Thyroid gland (tissue), 4 donors: ENCODE results near the gene NUMBL. TPM values are rescaled to one million over a fixed set of nuclear protein-coding genes. Genes with fewer than 3 reads are reported as not detected.

ENCODE experiments used
- DNase-seq, 2 donors: peaks; one replicate each; pipeline ENCODE4 v3.0.0-alpha.2; 2019
- H3K27ac ChIP-seq, 3 donors: fragments of 200-600 bp; sonication (generic); 1 replicate in 2 of 3; 2 replicates in 1 of 3; pipeline ENCODE4 v1.5.1; 2016 to 2019; ENCODE audit warnings: mild to moderate bottlenecking in 1 of 3, moderate library complexity in 1 of 3
- H3K27me3 ChIP-seq: fragments of 200-600 bp; sonication (generic); one replicate; pipeline ENCODE4 v1.5.1; 2019
- H3K36me3 ChIP-seq, 2 donors: fragments of 200-600 bp; sonication (generic); one replicate each; pipeline ENCODE4 v1.5.1; 2016 to 2019
- H3K4me1 ChIP-seq, 2 donors: fragments of 200-600 bp; sonication (generic); one replicate each; pipeline ENCODE4 v1.5.1; 2017 to 2019
- H3K4me3 ChIP-seq, 3 donors: fragments of 200-600 bp; sonication (generic); replicated peaks in 1 of 3; 1 replicate in 2 of 3; 2 replicates in 1 of 3; pipeline ENCODE4 v1.5.1; 2016; ENCODE audit warnings: mild to moderate bottlenecking in 1 of 3
- H3K9me3 ChIP-seq: fragments of 200-600 bp; sonication (generic); one replicate; pipeline ENCODE4 v1.5.1; 2017
- POLR2A ChIP-seq, 2 donors: fragments of 450-650 bp; IDR thresholded peaks; one replicate each; pipeline ENCODE4 v1.6.1; 2017; ENCODE audit warnings: antibody characterized with exemption in 2 of 2, mild to moderate bottlenecking in 2 of 2, moderate library complexity in 1 of 2
- WGBS, 2 donors: methylation state at CpG; one replicate each; pipeline ENCODE4 v1.1.5; 2017; 5-methylcytosine and 5-hydroxymethylcytosine counted together
- intact Hi-C: fragments of 100-400 bp; cut with DNase I; formaldehyde crosslinking; loops from one replicate; pipeline ENCODE4 v1.15.1; 2023
- total RNA-seq, 4 donors: library from RNA; depleted of rRNA; stranded (reverse); fragments of >200 nt; gene quantifications; one replicate each; pipeline ENCODE4 v1.2.3, GENCODE V29; 2016
- TF ChIP-seq, protein P1 (sequence below), 6 experiments: fragments of 200-600 bp in 3 of 6; fragments of 450-650 bp in 3 of 6; sonication (generic) in 3 of 6; IDR thresholded peaks; one replicate each; pipeline ENCODE4 v1.5.1; 2016 to 2019; ENCODE audit warnings: antibody characterized with exemption in 6 of 6, mild to moderate bottlenecking in 2 of 6, inconsistent platforms in 1 of 6, moderate library complexity in 1 of 6

NUMBL gene
- total RNA-seq, 4 donors from 2014 or later: 14.2 to 22.5 (median 17.0) TPM

DNA sequence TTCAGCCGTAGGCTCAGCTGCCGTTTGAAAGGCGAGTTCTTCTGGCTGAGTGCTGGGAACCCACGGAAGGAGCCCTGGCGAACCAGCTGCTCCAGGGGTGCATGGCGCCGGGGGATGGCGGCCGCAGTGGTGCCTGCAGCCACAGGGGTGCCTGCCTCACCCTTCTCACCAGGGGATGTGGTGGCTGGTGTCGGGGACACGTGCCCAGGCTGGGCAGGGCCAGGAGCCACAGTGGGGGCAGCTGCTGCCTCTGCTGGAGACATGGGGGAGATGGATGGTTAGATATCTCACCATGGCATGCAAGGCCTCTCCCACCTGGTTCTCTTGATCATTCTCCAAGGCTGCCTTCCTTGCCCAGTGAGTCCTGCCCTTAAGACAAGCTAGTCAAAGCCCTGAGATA lies 17.1 kb downstream of the NUMBL start:
- H3K4me1 ChIP-seq: no peaks in the 10 kb centered on the region
- intact Hi-C loops: no loop called here
- TF ChIP-seq, protein P1, sequence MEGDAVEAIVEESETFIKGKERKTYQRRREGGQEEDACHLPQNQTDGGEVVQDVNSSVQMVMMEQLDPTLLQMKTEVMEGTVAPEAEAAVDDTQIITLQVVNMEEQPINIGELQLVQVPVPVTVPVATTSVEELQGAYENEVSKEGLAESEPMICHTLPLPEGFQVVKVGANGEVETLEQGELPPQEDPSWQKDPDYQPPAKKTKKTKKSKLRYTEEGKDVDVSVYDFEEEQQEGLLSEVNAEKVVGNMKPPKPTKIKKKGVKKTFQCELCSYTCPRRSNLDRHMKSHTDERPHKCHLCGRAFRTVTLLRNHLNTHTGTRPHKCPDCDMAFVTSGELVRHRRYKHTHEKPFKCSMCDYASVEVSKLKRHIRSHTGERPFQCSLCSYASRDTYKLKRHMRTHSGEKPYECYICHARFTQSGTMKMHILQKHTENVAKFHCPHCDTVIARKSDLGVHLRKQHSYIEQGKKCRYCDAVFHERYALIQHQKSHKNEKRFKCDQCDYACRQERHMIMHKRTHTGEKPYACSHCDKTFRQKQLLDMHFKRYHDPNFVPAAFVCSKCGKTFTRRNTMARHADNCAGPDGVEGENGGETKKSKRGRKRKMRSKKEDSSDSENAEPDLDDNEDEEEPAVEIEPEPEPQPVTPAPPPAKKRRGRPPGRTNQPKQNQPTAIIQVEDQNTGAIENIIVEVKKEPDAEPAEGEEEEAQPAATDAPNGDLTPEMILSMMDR (IDR thresholded peaks at IDR 0.05): no peak
- TF ChIP-seq POLR2A (IDR thresholded peaks at IDR 0.05): no peak
- peaks cover 55 to 69% of the 10 kb centered on the region in 2 donors for H3K36me3 ChIP-seq
- H3K9me3 ChIP-seq: no peaks in the 10 kb centered on the region
- no peak for DNase-seq
- 92 to 98% methylated on average over 8 to 10 of the region's 11 CpGs for WGBS, 2 donors
- H3K4me3 ChIP-seq: no peak overlapping the region
- H3K27me3 ChIP-seq: no peaks in the 10 kb centered on the region
- H3K27ac ChIP-seq: no peak overlapping the region

DNA sequence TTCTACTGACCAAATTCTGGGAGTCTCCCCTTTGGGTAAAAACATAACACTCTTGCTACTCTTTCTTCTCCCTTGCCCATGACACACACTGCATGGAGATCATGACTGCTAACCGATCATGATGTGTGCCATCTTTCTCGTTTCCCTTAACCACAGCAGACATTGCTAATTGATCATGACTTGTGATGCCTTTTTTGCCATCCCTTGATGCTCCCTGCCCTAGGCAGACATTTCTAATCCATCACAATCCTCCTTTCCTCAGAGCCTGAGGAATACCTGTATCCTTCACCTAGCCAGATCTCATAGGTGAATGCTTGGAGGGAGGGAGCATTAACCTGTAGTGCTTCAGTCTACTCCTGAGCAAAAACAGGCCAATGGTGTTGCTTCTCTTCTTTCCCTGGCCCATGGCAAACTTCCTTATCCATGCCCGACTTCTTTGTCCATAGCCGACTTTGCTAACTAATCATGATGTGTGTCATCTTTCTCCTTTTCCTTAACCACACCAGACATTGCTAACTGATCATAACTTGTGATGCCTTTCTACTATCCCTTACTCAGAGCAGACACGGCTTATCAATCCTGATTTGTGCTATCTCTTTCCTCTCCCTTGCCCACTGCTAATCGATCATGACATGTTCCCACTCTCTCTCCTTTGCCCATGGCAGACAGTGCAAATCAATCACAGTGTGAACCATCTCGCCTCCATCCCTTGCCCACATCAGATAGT lies 17.7 kb downstream of the NUMBL start:
- Histone ChIP-seq H3K4me1 (no peaks in the 10 kb centered on the region), H3K27me3 (no peaks in the 10 kb centered on the region), H3K9me3 (no peaks in the 10 kb centered on the region), H3K36me3 (peaks cover 55 to 71% of the 10 kb centered on the region in 2 donors), H3K4me3 (no peak overlapping the region), H3K27ac (no peak overlapping the region)
- TF ChIP-seq, protein P1 (IDR thresholded peaks at IDR 0.05): no peak
- TF ChIP-seq POLR2A (IDR thresholded peaks at IDR 0.05): no peak
- DNase-seq: no peak
- WGBS, 2 donors: 96% methylated on average over 7 of the region's 7 CpGs
- intact Hi-C loops: no loop called here

DNA sequence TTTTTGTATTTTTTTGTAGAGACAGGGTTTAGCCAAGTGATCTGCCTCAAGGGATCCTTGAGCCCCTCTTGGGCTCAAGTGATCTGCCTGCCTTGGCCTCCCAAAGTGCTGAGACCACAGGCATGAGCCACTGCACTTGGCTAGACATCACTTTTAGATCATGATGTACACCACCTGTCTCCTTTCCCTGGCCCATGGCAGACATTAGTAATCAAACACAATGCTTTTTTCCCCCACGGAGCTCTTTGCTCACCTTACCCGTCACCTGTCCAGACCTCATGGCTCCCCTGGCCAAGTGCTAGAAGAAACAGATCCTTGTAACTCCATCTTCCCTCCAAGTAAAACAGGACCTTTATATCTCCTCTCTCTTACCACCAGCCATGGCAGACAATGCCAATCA lies 18.4 kb downstream of the NUMBL start:
- Histone ChIP-seq H3K27ac (no peak overlapping the region), H3K27me3 (no peaks in the 10 kb centered on the region), H3K36me3 (peaks cover 49 to 68% of the 10 kb centered on the region in 2 donors), H3K9me3 (no peaks in the 10 kb centered on the region), H3K4me1 (no peaks in the 10 kb centered on the region), H3K4me3 (no peak overlapping the region)
- WGBS, 2 donors: 53 to 86% methylated on average over 2 of the region's 2 CpGs
- intact Hi-C loops: no loop called here
- no peak for TF ChIP-seq POLR2A (IDR thresholded peaks at IDR 0.05)
- TF ChIP-seq, protein P1 (IDR thresholded peaks at IDR 0.05): no peak
- DNase-seq: no peak

DNA sequence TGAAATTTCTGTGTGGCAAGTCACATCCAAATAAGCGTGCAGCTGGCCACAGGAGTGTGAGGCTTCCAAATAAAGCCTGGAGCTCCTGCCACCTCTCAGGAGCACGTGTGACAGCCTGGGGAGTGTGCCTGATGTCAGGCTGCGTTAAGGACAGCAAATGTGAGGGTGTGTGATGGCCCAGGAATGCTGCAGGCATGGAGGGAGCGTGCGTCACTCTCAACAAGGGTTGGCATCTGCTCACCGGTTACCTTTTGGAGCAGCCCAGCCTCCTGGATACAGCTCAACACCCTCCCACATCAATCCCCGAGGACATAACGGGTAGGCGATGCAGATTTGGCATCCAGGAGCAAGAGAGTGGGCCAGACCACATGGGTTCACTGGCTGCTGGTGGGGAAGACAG lies 19.0 kb downstream of the NUMBL start:
- H3K4me1 ChIP-seq: no peaks in the 10 kb centered on the region
- no peaks in the 10 kb centered on the region for H3K27me3 ChIP-seq
- TF ChIP-seq, protein P1 (IDR thresholded peaks at IDR 0.05): no peak
- TF ChIP-seq POLR2A (IDR thresholded peaks at IDR 0.05): no peak
- intact Hi-C loops: no loop called here
- no peak overlapping the region for H3K4me3 ChIP-seq
- 84 to 89% methylated on average over 9 of the region's 9 CpGs for WGBS, 2 donors
- H3K27ac ChIP-seq: no peak overlapping the region
- no peaks in the 10 kb centered on the region for H3K9me3 ChIP-seq
- peaks cover 46 to 61% of the 10 kb centered on the region in 2 donors for H3K36me3 ChIP-seq
- DNase-seq: no peak

DNA sequence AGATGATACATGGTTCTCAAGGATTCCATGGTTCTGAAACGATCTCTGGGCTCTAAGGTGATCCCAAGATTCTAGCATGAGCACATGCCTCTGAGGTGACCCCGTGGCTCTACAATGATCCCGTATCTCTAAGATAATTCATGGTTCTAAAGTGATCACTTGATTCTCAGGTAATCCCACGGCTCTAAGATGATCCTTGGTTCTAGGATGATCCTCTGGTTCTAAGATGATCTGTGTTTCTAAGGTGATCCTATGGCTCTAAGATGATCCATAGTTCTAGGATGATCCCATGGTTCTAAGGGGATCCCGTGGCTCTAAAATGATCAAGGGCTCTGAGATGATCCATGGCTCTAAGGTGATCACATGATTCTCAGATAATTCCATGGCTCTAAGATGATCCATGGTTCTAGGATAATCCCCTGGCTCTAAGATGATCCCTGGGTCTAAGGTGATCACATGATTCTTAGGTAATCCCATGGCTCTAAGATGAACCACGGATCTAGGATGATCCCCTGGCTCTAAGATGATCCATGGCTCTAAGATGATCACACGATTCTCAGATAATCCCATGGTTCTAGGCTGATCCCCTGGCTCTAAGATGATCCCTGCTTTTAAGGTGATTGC lies 21.3 kb downstream of the NUMBL start:
- intact Hi-C loops: no loop called here

More for the DNA sequence above, 21.3 kb downstream of the NUMBL start:
- Histone ChIP-seq H3K27ac (no peak overlapping the region), H3K9me3 (no peaks in the 10 kb centered on the region), H3K4me3 (no peak overlapping the region), H3K36me3 (peaks cover 46 to 49% of the 10 kb centered on the region in 2 donors), H3K4me1 (no peaks in the 10 kb centered on the region), H3K27me3 (no peaks in the 10 kb centered on the region)
- 90 to 98% methylated on average over 7 of the region's 7 CpGs for WGBS, 2 donors
- no peak for TF ChIP-seq POLR2A (IDR thresholded peaks at IDR 0.05)
- TF ChIP-seq, protein P1 (IDR thresholded peaks at IDR 0.05): no peak
- no peak for DNase-seq
